SJSA1 (cell line): Measurements from ENCODE around the gene CDH2. TPM values are rescaled to one million over a fixed set of nuclear protein-coding genes. Genes with fewer than 3 reads are reported as not detected.

Experiments
- DNase-seq, 2 experiments: peaks; one replicate each; pipeline ENCODE4 v3.0.0-alpha.2; 2015 to 2020; ENCODE audit warnings: low spot score in 2 of 2, low read depth in 1 of 2
- H3K27ac ChIP-seq: fragments of 250-450 bp; sonication (Bioruptor Pico); 2 replicates; pipeline ENCODE4 v1.5.1; 2020; ENCODE audit warnings: mild to moderate bottlenecking, moderate library complexity
- H3K27me3 ChIP-seq: fragments of 250-450 bp; sonication (Bioruptor Pico); replicated peaks from 2 replicates; pipeline ENCODE4 v1.5.1; 2020; ENCODE audit warnings: mild to moderate bottlenecking, moderate library complexity
- H3K36me3 ChIP-seq: fragments of 250-450 bp; sonication (Bioruptor Pico); 2 replicates; pipeline ENCODE4 v1.5.1; 2020; ENCODE audit warnings: mild to moderate bottlenecking
- H3K4me1 ChIP-seq: fragments of 250-450 bp; sonication (Bioruptor Pico); replicated peaks from 2 replicates; pipeline ENCODE4 v1.6.1; 2021; ENCODE audit warnings: mild to moderate bottlenecking
- H3K4me3 ChIP-seq: fragments of 250-450 bp; sonication (Bioruptor Pico); 2 replicates; pipeline ENCODE4 v1.5.1; 2020; ENCODE audit warnings: mild to moderate bottlenecking
- H3K9me3 ChIP-seq: fragments of 250-450 bp; sonication (Bioruptor Pico); replicated peaks from 2 replicates; pipeline ENCODE4 v1.5.1; 2020; ENCODE audit warnings: mild to moderate bottlenecking
- total RNA-seq: library from RNA; depleted of rRNA; stranded (reverse); fragments of >200 nt; shearing (Covaris generic); gene quantifications from 2 replicates; pipeline ENCODE4 v1.2.3, GENCODE V29; 2014

Gene CDH2
- total RNA-seq, 1 experiment from 2014 or later: 75.7 TPM

- H3K4me1 ChIP-seq: peaks cover 32% of the 10 kb centered on the region
- DNase-seq: no peak
- no peak overlapping the region for H3K27ac ChIP-seq
- H3K4me3 ChIP-seq: no peak overlapping the region
- H3K9me3 ChIP-seq: no peaks in the 10 kb centered on the region
- no peaks in the 10 kb centered on the region for H3K27me3 ChIP-seq
- H3K36me3 ChIP-seq: no peaks in the 10 kb centered on the region
These were observed 48.3 kb downstream of the CDH2 start for GRCh38 chr18:28128659-28128980.

DNA sequence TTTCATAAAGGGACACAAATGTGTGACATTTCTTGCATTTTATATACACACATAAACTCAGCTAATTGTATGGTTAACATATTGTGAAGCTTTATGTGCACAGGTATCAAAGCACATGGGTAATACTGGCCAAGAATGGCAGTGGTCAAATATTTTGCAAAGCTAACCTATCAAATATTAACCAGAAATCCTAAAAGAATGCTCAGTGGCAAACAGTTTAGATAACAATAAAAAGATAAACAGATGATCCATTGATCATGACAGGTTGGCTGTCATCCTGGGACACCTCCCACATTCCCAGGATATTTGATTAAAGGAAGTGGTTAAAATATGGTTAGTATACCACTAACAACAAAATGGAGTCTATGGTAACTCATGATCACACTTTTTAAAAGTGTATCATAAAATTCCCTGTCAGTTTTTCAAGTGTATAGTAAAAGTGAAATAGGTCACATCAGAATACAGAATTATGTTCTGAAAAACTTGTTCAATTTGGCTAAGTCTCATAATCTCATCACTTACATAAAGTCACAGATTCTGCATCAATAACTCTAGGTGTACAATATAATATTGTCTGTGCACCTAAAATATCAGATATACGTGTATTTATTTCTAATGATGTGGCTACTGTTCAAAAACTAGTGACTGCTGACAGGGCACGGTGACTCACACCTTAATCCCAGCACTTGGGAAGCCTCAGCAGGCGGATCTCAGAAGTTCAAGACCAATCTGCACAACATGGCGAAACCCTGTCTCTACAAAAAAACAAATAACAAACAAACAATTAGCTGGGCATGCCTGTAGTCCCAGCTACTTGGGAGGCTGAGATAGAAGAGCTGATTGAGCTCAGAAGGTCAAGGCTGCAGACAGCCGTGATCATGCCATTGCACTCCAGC, 48.9 kb downstream of the CDH2 start:
- no peaks in the 10 kb centered on the region for H3K9me3 ChIP-seq
- peaks cover 34% of the 10 kb centered on the region for H3K4me1 ChIP-seq
- no peaks in the 10 kb centered on the region for H3K27me3 ChIP-seq
- peak; percentile 40 to 55 for DNase-seq
- no peaks in the 10 kb centered on the region for H3K36me3 ChIP-seq
- no peak overlapping the region for H3K4me3 ChIP-seq
- 0 out of 2 replicates have a peak overlapping the region, but pooled peaks have one; percentile 21 for H3K27ac ChIP-seq

GRCh38 chr18:28127228-28127627, 49.7 kb downstream of the CDH2 start:
- no peak overlapping the region for H3K4me3 ChIP-seq
- no peaks in the 10 kb centered on the region for H3K36me3 ChIP-seq
- no peak for DNase-seq
- H3K27ac ChIP-seq: no peak overlapping the region
- H3K9me3 ChIP-seq: no peaks in the 10 kb centered on the region
- peaks cover 34% of the 10 kb centered on the region for H3K4me1 ChIP-seq
- H3K27me3 ChIP-seq: no peaks in the 10 kb centered on the region

DNA sequence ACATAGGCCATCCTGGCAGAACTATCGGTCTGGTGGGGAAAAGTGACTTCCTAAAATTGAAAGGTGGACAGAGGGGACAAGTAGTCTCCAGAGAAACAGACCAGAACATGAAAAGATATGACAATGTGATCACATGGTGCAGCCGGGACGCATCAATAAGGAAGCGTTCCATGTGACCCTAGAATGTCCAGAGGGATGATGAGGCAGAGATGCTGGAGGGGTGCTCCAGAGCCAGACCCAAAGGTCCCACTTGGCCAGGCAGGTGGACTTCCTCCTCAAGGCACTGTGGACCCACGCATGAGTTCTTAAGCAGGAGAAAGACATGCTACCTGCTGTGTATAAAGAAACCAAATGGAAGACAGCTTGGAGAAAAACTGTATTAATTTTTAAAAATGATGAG, 50.2 kb downstream of the CDH2 start:
- H3K36me3 ChIP-seq: no peaks in the 10 kb centered on the region
- no peaks in the 10 kb centered on the region for H3K9me3 ChIP-seq
- DNase-seq: no peak
- H3K27me3 ChIP-seq: no peaks in the 10 kb centered on the region
- H3K27ac ChIP-seq: no peak overlapping the region
- peaks cover 34% of the 10 kb centered on the region for H3K4me1 ChIP-seq
- no peak overlapping the region for H3K4me3 ChIP-seq

DNA sequence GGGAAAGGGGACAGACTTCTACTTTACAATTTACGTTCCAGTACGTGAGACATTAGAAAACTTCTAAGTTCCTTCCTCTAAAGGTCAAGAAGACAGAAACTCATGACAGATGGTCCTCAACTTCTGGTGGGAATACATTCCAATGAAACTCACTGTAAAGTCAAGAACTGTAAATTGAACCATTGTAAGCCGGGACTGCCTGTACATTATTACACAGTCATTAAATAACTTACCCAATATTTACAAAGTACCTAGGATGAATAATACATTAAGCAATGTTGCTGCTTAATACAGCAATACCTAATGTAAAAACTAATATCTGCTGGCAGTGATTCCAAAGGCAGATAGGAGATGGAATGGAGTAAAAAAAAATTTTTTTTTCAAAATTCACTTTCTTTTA, 51.9 kb downstream of the CDH2 start:
- no peaks in the 10 kb centered on the region for H3K9me3 ChIP-seq
- H3K4me3 ChIP-seq: no peak overlapping the region
- H3K4me1 ChIP-seq: peaks cover 34% of the 10 kb centered on the region
- no peaks in the 10 kb centered on the region for H3K27me3 ChIP-seq
- no peak for DNase-seq
- H3K36me3 ChIP-seq: no peaks in the 10 kb centered on the region
- H3K27ac ChIP-seq: no peak overlapping the region

- no peak for DNase-seq
- no peak overlapping the region for H3K4me3 ChIP-seq
- no peak overlapping the region for H3K27ac ChIP-seq
These were observed 52.5 kb downstream of the CDH2 start for GRCh38 chr18:28124131-28125029.

DNA sequence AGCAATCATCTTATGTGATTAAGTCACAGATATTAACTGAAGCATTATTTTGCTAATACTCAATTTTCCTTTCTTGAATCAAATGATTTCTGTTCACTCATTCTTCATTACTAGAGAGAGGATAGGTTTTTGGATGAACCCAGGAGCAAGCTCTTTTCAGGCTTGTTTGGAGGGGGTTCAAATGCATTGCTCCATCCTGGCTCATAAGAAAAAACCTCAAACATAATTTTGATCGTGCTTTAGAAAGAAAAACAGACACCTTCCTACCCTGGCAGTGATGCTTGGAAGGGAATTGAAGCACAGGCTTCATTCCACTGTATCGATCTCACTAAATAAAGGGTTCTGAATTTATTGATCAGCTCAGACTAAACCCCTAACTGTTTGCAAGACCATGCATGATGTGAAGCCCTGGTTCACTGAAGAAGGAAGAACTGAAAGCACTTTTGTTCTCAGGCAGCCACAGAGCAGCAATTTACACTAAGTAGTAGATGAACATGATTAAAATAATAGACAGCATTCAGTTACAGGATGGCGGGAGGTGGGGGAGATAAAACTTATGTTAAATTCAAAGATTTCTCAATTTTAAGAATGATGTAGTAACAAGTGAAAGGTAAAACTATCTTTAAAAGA, 53.4 kb downstream of the CDH2 start:
- no peaks in the 10 kb centered on the region for H3K36me3 ChIP-seq
- no peak for DNase-seq
- H3K27ac ChIP-seq: no peak overlapping the region
- H3K27me3 ChIP-seq: no peaks in the 10 kb centered on the region
- H3K4me3 ChIP-seq: no peak overlapping the region
- no peaks in the 10 kb centered on the region for H3K9me3 ChIP-seq
- peaks cover 25% of the 10 kb centered on the region for H3K4me1 ChIP-seq

More at GRCh38 chr18:28124131-28125029, 52.5 kb downstream of the CDH2 start:
- peaks cover 34% of the 10 kb centered on the region for H3K4me1 ChIP-seq
- no peaks in the 10 kb centered on the region for H3K36me3 ChIP-seq
- no peaks in the 10 kb centered on the region for H3K27me3 ChIP-seq
- H3K9me3 ChIP-seq: no peaks in the 10 kb centered on the region

- no peaks in the 10 kb centered on the region for H3K36me3 ChIP-seq
- H3K27ac ChIP-seq: no peak overlapping the region
- H3K9me3 ChIP-seq: no peaks in the 10 kb centered on the region
- no peak for DNase-seq
- no peaks in the 10 kb centered on the region for H3K27me3 ChIP-seq
- peaks cover 23% of the 10 kb centered on the region for H3K4me1 ChIP-seq
- H3K4me3 ChIP-seq: no peak overlapping the region
These were observed 56.0 kb downstream of the CDH2 start for GRCh38 chr18:28120828-28121515.

DNA sequence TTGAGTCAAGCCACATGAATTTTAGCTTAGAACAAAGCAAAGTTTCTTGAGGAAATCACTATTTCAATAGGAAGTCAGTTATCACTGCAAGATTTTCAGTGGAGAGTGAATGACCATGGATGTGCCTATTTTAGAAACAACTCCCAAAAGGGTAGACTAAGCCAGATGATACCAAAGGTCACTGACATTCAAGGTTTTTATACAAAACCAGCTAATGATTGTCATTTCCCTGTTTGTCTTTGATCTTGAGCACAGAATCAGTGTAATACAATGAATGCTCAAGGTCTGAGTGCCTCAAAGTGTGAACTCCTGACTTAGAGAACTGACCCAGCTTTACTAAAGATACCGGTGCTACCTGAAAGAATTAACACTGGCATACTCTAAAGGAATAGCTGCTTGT, 60.5 kb downstream of the CDH2 start:
- Histone ChIP-seq H3K4me3 (no peak overlapping the region), H3K36me3 (no peaks in the 10 kb centered on the region), H3K27me3 (no peaks in the 10 kb centered on the region), H3K9me3 (no peaks in the 10 kb centered on the region), H3K4me1 (peaks cover 48% of the 10 kb centered on the region), H3K27ac (peak overlapping the region; percentile 95; the same call in 1 of the 2 replicates)
- DNase-seq: no peak

DNA sequence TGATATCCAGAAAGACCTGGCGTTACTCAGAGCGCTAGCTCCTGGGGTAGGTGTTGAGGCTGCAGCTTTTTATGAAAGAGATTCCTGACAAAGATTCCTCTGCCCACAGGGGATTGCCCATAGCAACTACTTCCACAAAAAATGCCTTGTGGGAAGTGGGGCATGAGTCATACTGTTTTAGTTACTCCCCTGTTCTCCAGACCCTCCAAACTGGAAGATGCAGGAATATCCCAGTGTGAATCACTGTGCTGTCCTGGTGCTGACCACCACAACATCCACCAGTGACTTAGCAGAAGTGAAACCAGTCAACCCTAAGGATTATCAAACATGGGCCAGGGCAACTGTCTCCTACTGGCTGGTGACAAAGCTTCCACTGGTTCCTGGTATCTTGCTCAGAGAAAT, 61.8 kb downstream of the CDH2 start:
- Histone ChIP-seq H3K4me1 (peaks cover 54% of the 10 kb centered on the region), H3K9me3 (no peaks in the 10 kb centered on the region), H3K4me3 (no peak overlapping the region; the same call in 1 of the 2 replicates), H3K36me3 (no peaks in the 10 kb centered on the region), H3K27me3 (no peaks in the 10 kb centered on the region), H3K27ac (peak overlapping the region; percentile 95)
- DNase-seq: peak; percentile 90 to 92

DNA sequence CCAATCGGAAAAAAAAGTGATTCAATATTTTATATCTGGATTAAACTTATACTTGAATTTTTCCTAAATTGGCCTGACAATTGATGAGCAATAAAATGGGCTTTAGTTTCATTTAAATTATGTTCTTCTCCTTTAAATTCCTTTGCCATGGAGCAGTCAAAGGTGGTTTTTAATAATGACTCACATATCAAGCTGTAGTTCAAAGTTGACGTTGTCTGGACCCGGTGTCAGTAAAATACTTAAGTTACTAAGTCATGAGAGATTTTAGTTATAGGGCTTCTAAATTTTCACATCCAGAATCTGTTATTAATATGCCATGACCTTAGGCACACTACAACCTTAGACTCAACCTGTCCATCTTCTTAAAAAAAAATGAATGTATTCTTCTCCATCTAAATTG, 62.5 kb downstream of the CDH2 start:
- Histone ChIP-seq H3K27ac (peak overlapping the region; percentile 95), H3K4me1 (peaks cover 56% of the 10 kb centered on the region), H3K36me3 (no peaks in the 10 kb centered on the region), H3K4me3 (no peak overlapping the region), H3K9me3 (no peaks in the 10 kb centered on the region), H3K27me3 (no peaks in the 10 kb centered on the region)
- DNase-seq: peak in 1 of 2 experiments; percentile 57

DNA sequence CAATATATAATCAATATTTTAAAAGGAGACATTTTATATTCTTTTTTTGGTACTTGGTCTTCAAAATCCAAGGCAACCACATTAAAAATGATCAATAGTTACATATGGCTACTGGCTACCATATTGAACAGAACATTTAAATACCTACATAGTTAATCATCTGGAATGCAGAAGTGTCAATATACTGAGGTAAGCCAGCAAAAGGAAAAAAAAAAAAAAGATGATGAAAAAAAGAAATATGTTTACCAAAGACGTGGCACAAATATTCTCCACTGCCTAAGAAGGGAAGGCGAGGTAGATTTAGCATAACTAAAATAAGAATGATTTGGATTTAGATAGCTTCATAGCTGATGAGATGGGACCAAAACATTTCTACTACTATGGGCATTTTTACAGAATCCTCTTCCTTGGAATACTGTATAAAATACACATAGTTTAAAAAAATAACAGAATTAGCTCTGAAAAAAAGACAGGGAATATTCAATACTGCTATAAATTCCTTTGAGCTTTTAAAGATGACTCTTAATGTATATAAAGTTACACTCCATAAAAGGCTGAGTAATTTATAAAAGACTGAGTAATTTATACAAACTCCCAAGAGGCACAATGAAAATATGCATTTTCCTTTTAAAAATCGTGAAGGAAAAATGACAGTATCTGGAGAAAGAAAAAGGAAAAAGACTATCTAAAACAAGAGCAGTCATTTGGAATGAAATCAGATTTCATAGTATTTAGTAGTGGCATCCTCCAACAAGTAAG, 63.5 kb downstream of the CDH2 start:
- Histone ChIP-seq H3K27ac (peak overlapping the region; percentile 95), H3K4me1 (peaks cover 56% of the 10 kb centered on the region), H3K4me3 (no peak overlapping the region), H3K36me3 (no peaks in the 10 kb centered on the region), H3K27me3 (no peaks in the 10 kb centered on the region), H3K9me3 (no peaks in the 10 kb centered on the region)
- no peak for DNase-seq
